NB4 (cell line): Measurements from ENCODE around the gene ZNF70.

ENCODE experiments used
- DNase-seq: peaks from one replicate; pipeline ENCODE4 v3.0.0; 2010; ENCODE audit warnings: low read depth
- H3K4me3 ChIP-seq: one replicate; pipeline ENCODE4 v1.5.1; 2011; ENCODE audit warnings: mild to moderate bottlenecking, low read depth, low read length, moderate library complexity
- CTCF ChIP-seq: IDR thresholded peaks from one replicate; pipeline ENCODE4 v1.5.1; 2012; ENCODE audit warnings: low read depth, low read length
- MAX ChIP-seq: IDR thresholded peaks from 2 replicates; pipeline ENCODE4 v1.6.1; 2011; ENCODE audit warnings: low read depth, low read length
- MYC ChIP-seq: IDR thresholded peaks from 2 replicates; pipeline ENCODE4 v1.6.1; 2011; ENCODE audit warnings: low read depth, low read length
- POLR2A ChIP-seq: IDR thresholded peaks from 2 replicates; pipeline ENCODE4 v1.6.1; 2011; ENCODE audit warnings: mild to moderate bottlenecking; ENCODE audit not compliant: insufficient read length; ENCODE audit errors: extremely low read depth

The ZNF70 gene

GRCh38 chr22:23750714-23751440 is at the start of gene ZNF70:
ZNF70 (minus strand) TSS chr22:23751112; CDS start chr22:23745140, 5,972 bp downstream.
- peak within 1 kb of the TSS; percentile 90 for H3K4me3 ChIP-seq
- TF ChIP-seq POLR2A (peak; percentile 37), MAX (no peak), MYC (no peak; the same call in 1 of the 2 replicates), CTCF (peak; percentile 25)
- peak; percentile 88 for DNase-seq

- H3K4me3 ChIP-seq, result no peak overlapping the region
- DNase-seq, result no peak
- TF ChIP-seq MAX, result no peak
- no peak for TF ChIP-seq MYC
- TF ChIP-seq CTCF, result no peak
- no peak for TF ChIP-seq POLR2A
Measured at GRCh38 chr22:23796461-23796860, 45.5 kb upstream of the ZNF70 start.

GRCh38 chr22:23793326-23793725 is 42.4 kb upstream of the ZNF70 start:
- TF ChIP-seq CTCF (no peak), MAX (no peak), POLR2A (no peak), MYC (no peak)
- H3K4me3 ChIP-seq, result no peak overlapping the region
- no peak for DNase-seq

- no peak for DNase-seq
- TF ChIP-seq MYC, result no peak
- TF ChIP-seq CTCF, result no peak
- no peak for TF ChIP-seq POLR2A
- no peak for TF ChIP-seq MAX
- H3K4me3 ChIP-seq, result no peak overlapping the region
Measured at GRCh38 chr22:23791738-23792645, 41.1 kb upstream of the ZNF70 start.

GRCh38 chr22:23790819-23791737 is 40.2 kb upstream of the ZNF70 start:
- TF ChIP-seq POLR2A (no peak), CTCF (no peak), MAX (no peak), MYC (no peak)
- DNase-seq, result no peak
- no peak overlapping the region for H3K4me3 ChIP-seq
